H1 (cell line): ENCODE measurements around the gene EXOSC1. TPM values are rescaled to one million over a fixed set of nuclear protein-coding genes. Genes with fewer than 3 reads are reported as not detected.

ENCODE experiments used
- CTCF ChIA-PET: fragments of 300-600 bp; sonication (Branson Sonifier 250); formaldehyde crosslinking; loops from one replicate; lab custom pipeline; 2021; ENCODE audit not compliant: partially characterized antibody; lab: Charles Lee
- POLR2A ChIA-PET: fragments of 300-600 bp; sonication (Branson Sonifier 250); formaldehyde crosslinking; loops from one replicate; lab custom pipeline; 2021; ENCODE audit warnings: inconsistent platforms; ENCODE audit not compliant: partially characterized antibody; lab: Charles Lee
- DNase-seq, 2 experiments: peaks; one replicate each; pipeline versions ENCODE4 v3.0.0 to v3.0.0-alpha.2; 2010 to 2022; ENCODE audit warnings: low spot score in 2 of 2, low read depth in 1 of 2, mixed read lengths in 1 of 2
- FAIRE-seq: peaks from 2 replicates; lab custom pipeline; 2011; peaks lifted over from hg19 to GRCh38; lab: Jason Lieb, UNC
- H2AFZ ChIP-seq: 2 replicates; pipeline ENCODE4 v1.8.1; 2012; ENCODE audit warnings: low read length, inconsistent platforms
- H2AK5ac ChIP-seq: 2 replicates; pipeline ENCODE4 v1.6.1; 2013; ENCODE audit warnings: low read depth, low read length
- H2BK120ac ChIP-seq: replicated peaks from 2 replicates; pipeline ENCODE3; 2013; ENCODE audit warnings: low read depth, low read length, inconsistent platforms
- H2BK12ac ChIP-seq: 2 replicates; pipeline ENCODE4 v1.6.1; 2013; ENCODE audit warnings: low read depth, low read length
- H2BK15ac ChIP-seq: 2 replicates; pipeline ENCODE4 v1.6.1; 2013; ENCODE audit warnings: low read length
- H2BK20ac ChIP-seq: 2 replicates; pipeline ENCODE4 v1.6.1; 2013; ENCODE audit warnings: low read length
- H2BK5ac ChIP-seq: 2 replicates; pipeline ENCODE4 v1.6.1; 2013; ENCODE audit warnings: low read depth, low read length
- H3K14ac ChIP-seq: 2 replicates; pipeline ENCODE4 v1.6.1; 2013; ENCODE audit warnings: inconsistent platforms; ENCODE audit not compliant: insufficient read length
- H3K18ac ChIP-seq: 2 replicates; pipeline ENCODE4 v1.6.1; 2013; ENCODE audit warnings: low read length; ENCODE audit errors: extremely low read depth
- H3K23ac ChIP-seq: 2 replicates; pipeline ENCODE4 v1.6.1; 2013; ENCODE audit warnings: inconsistent platforms; ENCODE audit not compliant: insufficient read length
- H3K23me2 ChIP-seq: 2 replicates; pipeline ENCODE4 v1.6.1; 2013; ENCODE audit warnings: low read depth, low read length
- H3K27ac ChIP-seq: 2 replicates; pipeline ENCODE4 v1.6.1; 2011; ENCODE audit warnings: low read depth, low read length, inconsistent platforms
- H3K27me3 ChIP-seq, 4 experiments: replicated peaks in 1 of 4; 1 replicate in 1 of 4; 2 replicates in 3 of 4; pipeline versions ENCODE4 v1.6.1 to v1.8.1; 2011 to 2013; ENCODE audit warnings: low read length in 3 of 4, mild to moderate bottlenecking in 3 of 4, inconsistent platforms in 2 of 4, mixed read lengths in 2 of 4, moderate library complexity in 1 of 4; ENCODE audit not compliant: control insufficient read depth in 3 of 4, insufficient read depth in 3 of 4; ENCODE audit errors: extremely low read depth in 1 of 4
- H3K36me3 ChIP-seq, 4 experiments: 2 replicates each; pipeline versions ENCODE4 v1.6.1 to v1.8.1; 2011 to 2013; ENCODE audit warnings: mild to moderate bottlenecking in 4 of 4, low read length in 3 of 4, moderate library complexity in 2 of 4, control low read depth in 1 of 4, inconsistent platforms in 1 of 4; ENCODE audit not compliant: insufficient read depth in 4 of 4, control insufficient read depth in 2 of 4
- H3K4ac ChIP-seq: replicated peaks from 2 replicates; pipeline ENCODE3; 2013; ENCODE audit warnings: low read length, low read depth, mixed read lengths, inconsistent platforms; ENCODE audit not compliant: insufficient read length
- H3K4me1 ChIP-seq, 4 experiments: replicated peaks in 1 of 4; 1 replicate in 1 of 4; 2 replicates in 3 of 4; pipeline versions ENCODE4 v1.6.1 to v1.8.1; 2011 to 2013; ENCODE audit warnings: low read length in 3 of 4, inconsistent platforms in 2 of 4, mixed read lengths in 1 of 4; ENCODE audit not compliant: insufficient read depth in 4 of 4, control insufficient read depth in 3 of 4
- H3K4me2 ChIP-seq, 2 experiments: 2 replicates each; pipeline versions ENCODE4 v1.6.1 to v1.8.1; 2011 to 2013; ENCODE audit warnings: low read depth in 2 of 2, low read length in 2 of 2, control low read depth in 1 of 2, inconsistent platforms in 1 of 2, mild to moderate bottlenecking in 1 of 2; ENCODE audit not compliant: insufficient read depth in 1 of 2
- H3K4me3 ChIP-seq, 4 experiments: fragments of 200-600, 300-600 bp in 1 of 4; sonication (generic), shearing (Covaris generic), sonication (Bioruptor Twin) in 1 of 4; 2 replicates each; pipeline versions ENCODE4 v1.5.1 to v1.8.1; 2011 to 2016; ENCODE audit warnings: low read length in 4 of 4, low read depth in 3 of 4, control low read depth in 2 of 4, inconsistent platforms in 2 of 4, mild to moderate bottlenecking in 2 of 4, mixed read lengths in 1 of 4, moderate library complexity in 1 of 4; ENCODE audit not compliant: insufficient read depth in 2 of 4; ENCODE audit errors: extremely low read depth in 1 of 4
- H3K56ac ChIP-seq: replicated peaks from 2 replicates; pipeline ENCODE3; 2013; ENCODE audit warnings: low read depth, mild to moderate bottlenecking, mixed read lengths, low read length, inconsistent platforms; ENCODE audit not compliant: insufficient read length
- H3K79me1 ChIP-seq: 2 replicates; pipeline ENCODE4 v1.6.1; 2013; ENCODE audit warnings: low read depth, low read length, control low read depth
- H3K79me2 ChIP-seq, 2 experiments: 2 replicates each; pipeline versions ENCODE4 v1.6.1 to v1.8.1; 2012 to 2013; ENCODE audit warnings: low read length in 2 of 2, mild to moderate bottlenecking in 2 of 2, inconsistent platforms in 1 of 2; ENCODE audit not compliant: insufficient read depth in 2 of 2, control insufficient read depth in 1 of 2
- H3K9ac ChIP-seq, 4 experiments: replicated peaks in 1 of 4; 1 replicate in 1 of 4; 2 replicates in 3 of 4; pipeline versions ENCODE4 v1.6.1 to v1.8.1; 2011 to 2013; ENCODE audit warnings: low read depth in 3 of 4, low read length in 3 of 4, control low read depth in 2 of 4, mild to moderate bottlenecking in 2 of 4, moderate library complexity in 2 of 4, inconsistent platforms in 1 of 4; ENCODE audit errors: extremely low read depth in 1 of 4
- H3K9me3 ChIP-seq, 2 experiments: 2 replicates each; pipeline versions ENCODE4 v1.6.1 to v1.8.1; 2012 to 2013; ENCODE audit warnings: mild to moderate bottlenecking in 2 of 2, moderate library complexity in 2 of 2, control low read depth in 1 of 2, inconsistent platforms in 1 of 2, low read depth in 1 of 2, low read length in 1 of 2, mixed read lengths in 1 of 2; ENCODE audit not compliant: insufficient read depth in 2 of 2
- H4K20me1 ChIP-seq, 2 experiments: replicated peaks in 1 of 2; 2 replicates each; pipeline versions ENCODE3 to v1.8.1; 2011 to 2013; ENCODE audit warnings: inconsistent platforms in 2 of 2, low read length in 2 of 2, mild to moderate bottlenecking in 1 of 2; ENCODE audit not compliant: insufficient read depth in 2 of 2, control insufficient read depth in 1 of 2
- H4K5ac ChIP-seq: 2 replicates; pipeline ENCODE4 v1.6.1; 2013; ENCODE audit warnings: low read length, low read depth, mixed read lengths, inconsistent platforms; ENCODE audit not compliant: insufficient read length
- H4K8ac ChIP-seq: 2 replicates; pipeline ENCODE4 v1.8.0; 2013; ENCODE audit warnings: mild to moderate bottlenecking, moderate library complexity, low read length, inconsistent platforms; ENCODE audit not compliant: insufficient read depth; ENCODE audit errors: extremely low read depth
- H4K91ac ChIP-seq: replicated peaks from 2 replicates; pipeline ENCODE3; 2013; ENCODE audit warnings: low read length, mixed read lengths, inconsistent platforms; ENCODE audit not compliant: insufficient read length
- GABPA ChIP-seq: IDR thresholded peaks from 2 replicates; pipeline ENCODE4 v1.6.1; 2011; ENCODE audit warnings: mild to moderate bottlenecking, low read length, moderate library complexity, borderline replicate concordance; ENCODE audit not compliant: insufficient read depth
- GTF2F1 ChIP-seq: IDR thresholded peaks from 2 replicates; pipeline ENCODE4 v1.6.1; 2012; ENCODE audit warnings: low read depth, low read length, improper control_type of control experiment, borderline replicate concordance
- JUND ChIP-seq: IDR thresholded peaks from 2 replicates; pipeline ENCODE4 v1.6.1; 2011; ENCODE audit warnings: mild to moderate bottlenecking, improper control_type of control experiment, low read length
- KDM4A ChIP-seq: IDR thresholded peaks from one replicate; pipeline ENCODE4 v1.7.1; 2012; ENCODE audit warnings: low read depth, mild to moderate bottlenecking, moderate library complexity, low read length, inconsistent platforms; ENCODE audit not compliant: severe bottlenecking
- PHF8 ChIP-seq: fragments of 200-600 bp; sonication (generic); conservative IDR thresholded peaks from 2 replicates; pipeline ENCODE4 v1.7.1; 2012; ENCODE audit warnings: low read depth, mild to moderate bottlenecking, inconsistent platforms, low read length, moderate library complexity
- SP1 ChIP-seq: IDR thresholded peaks from 2 replicates; pipeline ENCODE4 v1.6.1; 2011; ENCODE audit warnings: low read depth, low read length
- SP4 ChIP-seq: IDR thresholded peaks from 2 replicates; pipeline ENCODE4 v1.6.1; 2012; ENCODE audit warnings: low read length, inconsistent platforms
- SRF ChIP-seq: IDR thresholded peaks from 2 replicates; pipeline ENCODE4 v1.6.1; 2011; ENCODE audit warnings: mild to moderate bottlenecking, low read depth, low read length, moderate library complexity
- TAF7 ChIP-seq: optimal IDR thresholded peaks from 2 replicates; pipeline ENCODE3; 2011; ENCODE audit warnings: low read depth, mild to moderate bottlenecking, inconsistent platforms, low read length, moderate library complexity, borderline replicate concordance
- TCF12 ChIP-seq: IDR thresholded peaks from 2 replicates; pipeline ENCODE4 v1.6.1; 2011; ENCODE audit warnings: low read depth, mild to moderate bottlenecking, low read length
- WGBS, 2 experiments: shearing (Covaris generic) in 1 of 2; methylation state at CpG; one replicate each; pipeline versions ENCODE4 v1.1.6 to v1.1.7; 2013 to 2015; ENCODE audit warnings: low lambda C conversion rate in 2 of 2, mixed read lengths in 2 of 2, inconsistent platforms in 1 of 2, low coverage in 1 of 2, missing lambda C conversion rate in 1 of 2; ENCODE audit not compliant: insufficient replicate concordance in 2 of 2, insufficient coverage in 1 of 2, insufficient read length in 1 of 2; ENCODE audit errors: extremely low coverage in 1 of 2, missing lambda C conversion rate in 1 of 2; 5-methylcytosine and 5-hydroxymethylcytosine counted together
- polyA plus RNA-seq, 7 experiments: library from polyadenylated mRNA; depleted of rRNA in 3 of 7; stranded (reverse) in 5 of 7; unstranded in 2 of 7; fragments of >200 nt in 5 of 7; fragments of 200-250 nt in 2 of 7; gene quantifications; 1 replicate in 5 of 7; 2 replicates in 1 of 7; 4 replicates in 1 of 7; pipeline versions ENCODE4 v1.2.1 to v1.2.3, GENCODE V29; 2011 to 2013; ENCODE audit warnings: missing spikeins in 2 of 7, mixed read lengths in 2 of 7
- total RNA-seq: library from RNA; stranded (reverse); fragmentation: NEBNext Ultra II Directional; extraction: Animal tissue kit (Norgen Biotek cat#: 25700); gene quantifications from 2 replicates; pipeline ENCODE4 v1.2.1, GENCODE V29; 2021
- TF ChIP-seq, protein P1 (sequence below), 3 experiments: IDR thresholded peaks; 1 replicate in 2 of 3; 2 replicates in 1 of 3; pipeline versions ENCODE4 v1.5.1 to v1.6.1; 2011; ENCODE audit warnings: low read length in 3 of 3, mild to moderate bottlenecking in 3 of 3, inconsistent platforms in 2 of 3, low read depth in 1 of 3, moderate library complexity in 1 of 3; ENCODE audit not compliant: insufficient read depth in 1 of 3; ENCODE audit errors: control extremely low read depth in 1 of 3

Gene EXOSC1
- total and polyA plus RNA-seq, 2 of the 8 experiments (the other 6 are each of a cell fraction or from before 2014, with no cell fraction given): 52.1 to 68.1 TPM

DNA sequence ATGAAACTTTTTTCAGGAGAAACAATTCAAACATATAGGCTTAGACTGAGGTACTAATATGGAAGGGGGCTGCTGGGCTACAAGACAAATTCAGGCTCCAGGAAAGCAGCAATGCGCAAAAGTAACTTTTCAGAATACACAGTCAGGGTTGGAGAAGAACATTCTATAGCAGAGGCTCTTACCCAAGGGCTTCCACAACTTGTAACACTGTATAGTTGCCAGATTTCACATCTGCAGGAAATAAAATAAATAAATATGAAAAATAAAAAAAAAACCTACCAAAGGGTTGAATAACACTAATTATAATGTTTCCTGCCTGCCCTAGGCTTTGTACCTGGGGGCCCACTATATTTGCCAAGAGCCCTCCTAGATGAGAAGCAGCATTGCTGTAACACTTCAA, 38.1 kb upstream of the EXOSC1 start:
- H3K9ac ChIP-seq: no peak overlapping the region
- no peak overlapping the region for H3K18ac ChIP-seq
- H4K8ac ChIP-seq: 0 out of 2 replicates have a peak overlapping the region, but pooled peaks have one; percentile 11
- no peak overlapping the region for H2BK12ac ChIP-seq
- H3K79me2 ChIP-seq: peaks cover 0 to 52% of the 10 kb centered on the region in 2 experiments; a peak in 2 of 4 replicates
- H3K14ac ChIP-seq: no peak overlapping the region
- ChIA-PET CTCF (interaction anchor here (2.1 to 4.5 kb wide), 2 partner anchors 50 to 88 kb away, joined by 6 to 18 read pairs; no protein-coding TSS in a partner anchor), POLR2A (interaction anchor here (1.4 to 2.0 kb wide), 2 partner anchors 8 to 11 kb away, joined by 4 to 5 read pairs; no protein-coding TSS in a partner anchor)
- no peak overlapping the region for H3K56ac ChIP-seq
- no peaks in the 10 kb centered on the region for H3K9me3 ChIP-seq
- WGBS, 2 experiments: 86% methylated on average over 1 of the region's 1 CpG; no CpG with 5 or more reads in 1 of the 2 experiments
- peaks cover 0 to 16% (median 2%) of the 10 kb centered on the region in 4 experiments; a peak in 2 of 8 replicates for H3K36me3 ChIP-seq
- no peak overlapping the region for H4K91ac ChIP-seq
- H3K4ac ChIP-seq: no peak overlapping the region
- no peak overlapping the region for H2AFZ ChIP-seq
- no peak overlapping the region for H3K23ac ChIP-seq
- no peak overlapping the region for H2BK5ac ChIP-seq
- H3K4me3 ChIP-seq: no peak overlapping the region
- H4K20me1 ChIP-seq: peaks cover 0 to 3% of the 10 kb centered on the region in 2 experiments
- no peak overlapping the region for H2AK5ac ChIP-seq
- H2BK20ac ChIP-seq: no peak overlapping the region
- peaks cover 7% of the 10 kb centered on the region for H3K79me1 ChIP-seq
- H3K23me2 ChIP-seq: no peaks in the 10 kb centered on the region
- H4K5ac ChIP-seq: no peak overlapping the region
- peaks cover 8 to 14% (median 11%) of the 10 kb centered on the region in 4 experiments; a peak in 6 of 7 replicates for H3K4me1 ChIP-seq
- no peak overlapping the region for H3K4me2 ChIP-seq
- no peak for FAIRE-seq
- H3K27ac ChIP-seq: no peak overlapping the region
- no peaks in the 10 kb centered on the region for H3K27me3 ChIP-seq
- no peak for DNase-seq
- H2BK120ac ChIP-seq: no peak overlapping the region
- no peak overlapping the region for H2BK15ac ChIP-seq
- TF ChIP-seq SRF (no peak), SP4 (no peak), TCF12 (no peak), PHF8 (no peak), JUND (no peak), TAF7 (no peak), KDM4A (no peak), GABPA (no peak), SP1 (no peak), GTF2F1 (no peak)
- TF ChIP-seq, protein P1, sequence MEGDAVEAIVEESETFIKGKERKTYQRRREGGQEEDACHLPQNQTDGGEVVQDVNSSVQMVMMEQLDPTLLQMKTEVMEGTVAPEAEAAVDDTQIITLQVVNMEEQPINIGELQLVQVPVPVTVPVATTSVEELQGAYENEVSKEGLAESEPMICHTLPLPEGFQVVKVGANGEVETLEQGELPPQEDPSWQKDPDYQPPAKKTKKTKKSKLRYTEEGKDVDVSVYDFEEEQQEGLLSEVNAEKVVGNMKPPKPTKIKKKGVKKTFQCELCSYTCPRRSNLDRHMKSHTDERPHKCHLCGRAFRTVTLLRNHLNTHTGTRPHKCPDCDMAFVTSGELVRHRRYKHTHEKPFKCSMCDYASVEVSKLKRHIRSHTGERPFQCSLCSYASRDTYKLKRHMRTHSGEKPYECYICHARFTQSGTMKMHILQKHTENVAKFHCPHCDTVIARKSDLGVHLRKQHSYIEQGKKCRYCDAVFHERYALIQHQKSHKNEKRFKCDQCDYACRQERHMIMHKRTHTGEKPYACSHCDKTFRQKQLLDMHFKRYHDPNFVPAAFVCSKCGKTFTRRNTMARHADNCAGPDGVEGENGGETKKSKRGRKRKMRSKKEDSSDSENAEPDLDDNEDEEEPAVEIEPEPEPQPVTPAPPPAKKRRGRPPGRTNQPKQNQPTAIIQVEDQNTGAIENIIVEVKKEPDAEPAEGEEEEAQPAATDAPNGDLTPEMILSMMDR (IDR thresholded peaks at IDR 0.05; ENCODE audit: control extremely low read depth in 1 of 3, insufficient read depth in 1 of 3, low read depth in 1 of 3, low read length in 3 of 3): no peak
